DMS114 treated with DMSO at 0.1 percent for 48 hours (cell line): Measurements from ENCODE around the gene UBXN11.
A peak's percentile ranks its signal among the peaks of the same experiment; 100 is the strongest.

Experiments
- DNase-seq: peaks from one replicate; lab custom pipeline; 2025; ENCODE audit not compliant: unreplicated experiment; lab: John Stamatoyannopoulos, UW

Gene UBXN11

GRCh38 chr1:26306290-26307229 lies at the start of gene UBXN11:
Gene UBXN11 (minus strand): TSS chr1:26306636. CDS start chr1:26302883, 3,753 bp downstream.
- peak; percentile 97 for DNase-seq

GRCh38 chr1:26356106-26356505 lies 49.7 kb upstream of the UBXN11 start:
- no peak for DNase-seq

GRCh38 chr1:26354972-26355371 lies 48.5 kb upstream of the UBXN11 start:
- no peak for DNase-seq

GRCh38 chr1:26353976-26354820 lies 47.8 kb upstream of the UBXN11 start, which contains the start of gene CRYBG2:
Gene CRYBG2 (minus strand): TSS chr1:26354130. CDS start chr1:26346657, 7,473 bp downstream.
- DNase-seq: no peak

- DNase-seq: no peak
These were observed 46.9 kb upstream of the UBXN11 start for GRCh38 chr1:26353210-26353859.

GRCh38 chr1:26352338-26352679 lies 45.9 kb upstream of the UBXN11 start:
- DNase-seq: no peak

- no peak for DNase-seq
These were observed 45.3 kb upstream of the UBXN11 start for GRCh38 chr1:26351590-26352337.

- no peak for DNase-seq
These were observed 44.5 kb upstream of the UBXN11 start for GRCh38 chr1:26350701-26351589.

- no peak for DNase-seq
These were observed 43.9 kb upstream of the UBXN11 start for GRCh38 chr1:26350343-26350700.

GRCh38 chr1:26349877-26350244 lies 43.4 kb upstream of the UBXN11 start:
- DNase-seq: no peak

GRCh38 chr1:26349188-26349876 lies 42.9 kb upstream of the UBXN11 start:
- no peak for DNase-seq

GRCh38 chr1:26346274-26347033 lies 40.0 kb upstream of the UBXN11 start:
- no peak for DNase-seq

GRCh38 chr1:26345718-26346117 lies 39.3 kb upstream of the UBXN11 start:
- DNase-seq: no peak

- DNase-seq: no peak
These were observed 37.9 kb upstream of the UBXN11 start for GRCh38 chr1:26344147-26344920.

GRCh38 chr1:26340047-26340481 lies 33.6 kb upstream of the UBXN11 start:
- DNase-seq: no peak

- no peak for DNase-seq
These were observed 32.2 kb upstream of the UBXN11 start for GRCh38 chr1:26338670-26339069.

GRCh38 chr1:26337625-26338024 lies 31.2 kb upstream of the UBXN11 start:
- DNase-seq: no peak

GRCh38 chr1:26337206-26337535 lies 30.7 kb upstream of the UBXN11 start:
- no peak for DNase-seq
